WERI-Rb-1 (cell line): Measurements from ENCODE around the gene SCARF2.

ENCODE experiments used
- DNase-seq: peaks from one replicate; pipeline ENCODE4 v3.0.0-alpha.2; 2020
- H3K27ac ChIP-seq: fragments of 250-450 bp; sonication (Bioruptor Pico); 2 replicates; pipeline ENCODE4 v1.5.1; 2020; ENCODE audit warnings: mild to moderate bottlenecking, moderate library complexity
- H3K27me3 ChIP-seq: fragments of 250-450 bp; sonication (Bioruptor Pico); 2 replicates; pipeline ENCODE4 v1.5.1; 2021; ENCODE audit warnings: mild to moderate bottlenecking, low read depth, moderate library complexity; ENCODE audit not compliant: insufficient read depth, severe bottlenecking
- H3K36me3 ChIP-seq: fragments of 250-450 bp; sonication (Bioruptor Pico); 2 replicates; pipeline ENCODE4 v1.5.1; 2020; ENCODE audit warnings: mild to moderate bottlenecking, moderate library complexity
- H3K4me3 ChIP-seq: 2 replicates; pipeline ENCODE4 v1.5.1; 2011; ENCODE audit warnings: low read depth, mild to moderate bottlenecking, control low read depth, low read length
- H3K9me3 ChIP-seq: fragments of 250-450 bp; sonication (Bioruptor Pico); 2 replicates; pipeline ENCODE4 v1.5.1; 2021; ENCODE audit warnings: mild to moderate bottlenecking, moderate library complexity; ENCODE audit not compliant: severe bottlenecking
- TF ChIP-seq, protein P1 (sequence below): IDR thresholded peaks from 2 replicates; pipeline ENCODE4 v1.5.1; 2011; ENCODE audit warnings: low read depth, mild to moderate bottlenecking, control low read depth, inconsistent platforms, low read length

Gene SCARF2

DNA sequence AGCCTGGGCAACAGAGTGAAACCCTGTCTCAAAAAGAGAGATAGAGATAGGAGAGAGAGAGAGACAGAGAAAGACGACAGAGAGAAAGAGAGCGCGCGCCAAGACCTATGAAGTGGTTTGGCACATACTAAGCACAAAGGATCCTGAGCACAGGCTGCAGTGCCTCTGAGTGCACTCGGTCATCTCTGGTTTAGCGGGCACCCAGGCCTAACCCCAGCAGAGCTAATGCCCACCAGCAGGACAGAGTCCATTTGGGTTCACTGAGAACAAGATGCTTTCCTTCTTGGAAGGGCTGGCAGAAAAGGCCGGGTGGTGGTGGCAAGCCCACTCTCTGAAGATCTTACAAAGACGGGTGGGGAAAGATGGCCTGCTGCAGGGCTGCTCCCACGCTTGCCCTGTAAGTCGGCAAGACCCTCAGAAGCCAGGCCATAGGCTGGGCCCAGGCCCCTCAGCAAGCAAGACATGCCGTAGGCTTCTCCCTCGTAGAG, 3.3 kb downstream of the SCARF2 start:
- Histone ChIP-seq H3K4me3 (no peak overlapping the region), H3K36me3 (peaks cover 12% of the 10 kb centered on the region), H3K27ac (no peak overlapping the region), H3K9me3 (no peaks in the 10 kb centered on the region), H3K27me3 (no peaks in the 10 kb centered on the region)
- no peak for DNase-seq
- TF ChIP-seq, protein P1, sequence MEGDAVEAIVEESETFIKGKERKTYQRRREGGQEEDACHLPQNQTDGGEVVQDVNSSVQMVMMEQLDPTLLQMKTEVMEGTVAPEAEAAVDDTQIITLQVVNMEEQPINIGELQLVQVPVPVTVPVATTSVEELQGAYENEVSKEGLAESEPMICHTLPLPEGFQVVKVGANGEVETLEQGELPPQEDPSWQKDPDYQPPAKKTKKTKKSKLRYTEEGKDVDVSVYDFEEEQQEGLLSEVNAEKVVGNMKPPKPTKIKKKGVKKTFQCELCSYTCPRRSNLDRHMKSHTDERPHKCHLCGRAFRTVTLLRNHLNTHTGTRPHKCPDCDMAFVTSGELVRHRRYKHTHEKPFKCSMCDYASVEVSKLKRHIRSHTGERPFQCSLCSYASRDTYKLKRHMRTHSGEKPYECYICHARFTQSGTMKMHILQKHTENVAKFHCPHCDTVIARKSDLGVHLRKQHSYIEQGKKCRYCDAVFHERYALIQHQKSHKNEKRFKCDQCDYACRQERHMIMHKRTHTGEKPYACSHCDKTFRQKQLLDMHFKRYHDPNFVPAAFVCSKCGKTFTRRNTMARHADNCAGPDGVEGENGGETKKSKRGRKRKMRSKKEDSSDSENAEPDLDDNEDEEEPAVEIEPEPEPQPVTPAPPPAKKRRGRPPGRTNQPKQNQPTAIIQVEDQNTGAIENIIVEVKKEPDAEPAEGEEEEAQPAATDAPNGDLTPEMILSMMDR, result no peak

DNA sequence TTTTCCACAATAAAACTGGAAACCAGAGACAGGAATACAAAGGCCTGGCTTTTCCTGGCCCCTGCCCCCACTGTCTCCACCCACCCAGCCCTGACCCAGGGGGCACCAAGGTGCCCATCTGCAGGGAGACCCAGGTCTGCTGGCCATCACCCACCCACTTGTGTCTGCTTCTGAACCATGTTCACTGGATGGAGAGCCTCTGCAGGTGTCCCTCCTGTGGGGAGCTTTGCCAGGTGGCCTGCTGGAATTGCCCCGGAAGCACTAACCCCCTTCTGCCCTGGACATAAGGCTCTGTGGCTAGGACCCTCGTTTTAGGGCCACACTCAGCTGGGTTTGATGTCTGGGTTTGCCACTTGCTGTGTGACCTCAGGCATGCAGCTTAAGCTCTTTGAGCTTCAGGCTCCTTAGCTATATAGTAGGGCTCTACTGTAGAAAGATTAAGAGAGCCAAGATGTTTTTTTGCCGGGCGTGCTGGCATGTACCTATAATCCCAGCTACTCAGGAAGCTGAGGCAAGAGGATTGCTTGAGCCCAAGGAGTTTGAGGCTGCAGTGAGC, 3.9 kb downstream of the SCARF2 start:
- no peaks in the 10 kb centered on the region for H3K27me3 ChIP-seq
- peak; percentile 59 for DNase-seq
- TF ChIP-seq, protein P1, result no peak
- no peak overlapping the region for H3K4me3 ChIP-seq
- H3K27ac ChIP-seq, result no peak overlapping the region
- peaks cover 15% of the 10 kb centered on the region for H3K36me3 ChIP-seq
- H3K9me3 ChIP-seq, result no peaks in the 10 kb centered on the region

DNA sequence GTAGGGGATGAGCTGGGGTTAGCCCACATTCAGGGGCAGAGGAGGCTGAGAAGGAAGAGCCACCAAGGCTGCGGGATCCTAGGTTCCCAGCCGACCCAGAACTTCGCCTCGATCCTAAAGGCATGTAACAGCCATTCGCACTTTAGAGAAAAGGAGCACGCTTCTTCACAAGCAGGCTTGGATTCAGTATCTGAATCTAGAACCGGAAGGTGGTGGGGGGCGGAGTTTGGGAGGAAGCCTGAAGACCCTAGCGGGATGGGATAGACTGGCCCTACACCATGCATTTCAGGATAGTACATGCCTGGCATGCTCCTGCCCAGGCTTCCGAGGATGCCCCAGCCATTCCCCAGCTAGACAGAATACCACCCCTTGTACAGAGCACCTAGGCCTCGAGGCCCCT, 4.4 kb downstream of the SCARF2 start:
- H3K36me3 ChIP-seq, result peaks cover 16% of the 10 kb centered on the region
- TF ChIP-seq, protein P1, result no peak
- no peak overlapping the region for H3K4me3 ChIP-seq
- no peaks in the 10 kb centered on the region for H3K27me3 ChIP-seq
- DNase-seq, result no peak
- H3K27ac ChIP-seq, result no peak overlapping the region
- no peaks in the 10 kb centered on the region for H3K9me3 ChIP-seq

DNA sequence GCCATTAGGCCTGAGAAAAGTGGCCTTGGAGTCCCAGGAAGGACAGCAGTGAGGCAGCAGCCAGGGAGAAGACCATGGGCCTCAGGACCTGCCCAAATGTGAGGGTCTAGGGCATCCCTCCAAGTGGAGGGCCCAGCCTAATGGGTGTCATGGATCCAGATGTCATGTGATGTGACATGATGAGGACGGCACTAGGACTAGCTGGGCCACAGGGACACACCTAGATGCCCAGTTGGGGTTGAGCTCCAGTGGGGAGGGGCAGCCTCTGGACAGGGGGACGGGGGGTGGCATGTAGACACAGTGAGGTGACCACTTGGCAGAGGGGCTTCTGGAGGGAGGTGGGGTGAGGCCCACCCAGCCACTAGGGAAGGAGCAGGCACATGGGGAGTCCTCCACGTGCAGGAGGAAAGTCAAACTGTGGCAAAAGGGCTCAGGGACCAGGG, 5.4 kb downstream of the SCARF2 start:
- no peaks in the 10 kb centered on the region for H3K27me3 ChIP-seq
- H3K36me3 ChIP-seq, result peaks cover 18% of the 10 kb centered on the region
- no peak for DNase-seq
- H3K27ac ChIP-seq, result no peak overlapping the region
- H3K9me3 ChIP-seq, result no peaks in the 10 kb centered on the region
- TF ChIP-seq, protein P1, result no peak
- no peak overlapping the region for H3K4me3 ChIP-seq

DNA sequence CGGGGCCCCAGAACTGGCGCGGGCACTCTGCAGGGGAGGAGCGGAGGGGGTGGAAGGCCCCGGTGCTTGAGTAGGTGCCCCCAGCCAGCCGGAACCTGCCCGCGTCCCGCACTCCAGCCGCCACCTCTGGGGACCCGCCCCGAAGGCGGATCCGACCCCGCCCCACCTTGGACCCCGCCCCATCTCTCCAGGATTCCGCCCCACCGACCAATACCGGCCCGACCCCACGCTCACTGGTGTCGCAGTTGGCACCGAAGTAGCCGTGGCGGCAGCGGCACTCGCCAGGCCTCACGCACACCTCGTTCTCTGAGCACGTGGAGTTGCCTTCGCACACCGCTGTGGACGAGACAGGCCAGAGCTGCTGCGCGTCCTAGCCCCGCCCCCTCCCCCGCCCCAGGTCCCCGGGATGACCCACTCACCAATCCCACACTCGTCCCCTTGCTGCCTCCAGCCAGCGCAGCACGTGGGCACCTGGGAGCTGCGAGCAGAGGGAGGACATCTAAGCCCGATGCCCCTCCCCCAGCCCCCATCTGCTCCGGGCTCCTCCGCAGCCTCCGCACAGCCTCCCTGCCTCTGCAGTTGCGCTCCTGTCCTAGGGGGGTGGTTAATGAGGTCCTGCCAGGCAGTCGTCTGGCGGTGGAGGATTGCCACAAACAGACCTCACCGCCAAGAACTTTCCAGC, 6.0 kb downstream of the SCARF2 start:
- Histone ChIP-seq H3K27me3 (no peaks in the 10 kb centered on the region), H3K9me3 (no peaks in the 10 kb centered on the region), H3K36me3 (peaks cover 22% of the 10 kb centered on the region), H3K27ac (no peak overlapping the region), H3K4me3 (peak overlapping the region; percentile 20; the same call in 1 of the 2 replicates)
- peak; percentile 79 for DNase-seq
- TF ChIP-seq, protein P1, result no peak
